GM12801 (cell line): ENCODE results near the gene KLC3.

ENCODE experiments used
- TF ChIP-seq, protein P1 (sequence below): IDR thresholded peaks from one replicate; pipeline ENCODE4 v1.5.1; 2011; ENCODE audit warnings: control low read depth; ENCODE audit not compliant: insufficient read length; ENCODE audit errors: extremely low read depth

KLC3 gene

DNA sequence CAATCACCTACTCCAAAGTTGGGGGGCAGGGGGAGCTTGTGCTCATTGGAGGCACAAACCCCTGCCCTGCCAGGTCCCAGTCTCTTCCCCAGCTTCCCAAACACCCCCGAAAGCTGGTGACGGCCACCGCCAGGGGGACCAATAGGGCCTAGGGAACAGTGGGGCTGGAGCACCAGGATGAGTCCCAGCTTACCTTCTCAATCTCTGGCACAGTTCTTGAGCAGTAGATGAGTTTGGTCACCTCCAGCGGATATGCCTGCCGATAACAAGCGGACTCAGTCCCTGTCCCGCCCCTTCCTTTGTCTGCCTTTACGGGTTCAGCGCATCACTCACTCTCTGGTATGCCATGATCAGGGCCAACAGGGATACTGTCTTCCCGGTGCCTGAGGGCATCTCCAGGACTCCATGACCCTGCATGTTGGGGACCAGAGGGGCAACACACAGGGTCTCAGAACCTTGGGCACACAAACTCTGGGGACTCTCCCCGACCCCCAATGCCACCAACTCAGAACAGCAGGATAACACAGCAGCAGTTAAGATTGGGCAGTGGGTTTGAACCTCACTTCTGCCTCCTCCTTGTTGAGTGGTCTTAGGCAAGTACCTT lies 28.3 kb downstream of the KLC3 start:
- TF ChIP-seq, protein P1, sequence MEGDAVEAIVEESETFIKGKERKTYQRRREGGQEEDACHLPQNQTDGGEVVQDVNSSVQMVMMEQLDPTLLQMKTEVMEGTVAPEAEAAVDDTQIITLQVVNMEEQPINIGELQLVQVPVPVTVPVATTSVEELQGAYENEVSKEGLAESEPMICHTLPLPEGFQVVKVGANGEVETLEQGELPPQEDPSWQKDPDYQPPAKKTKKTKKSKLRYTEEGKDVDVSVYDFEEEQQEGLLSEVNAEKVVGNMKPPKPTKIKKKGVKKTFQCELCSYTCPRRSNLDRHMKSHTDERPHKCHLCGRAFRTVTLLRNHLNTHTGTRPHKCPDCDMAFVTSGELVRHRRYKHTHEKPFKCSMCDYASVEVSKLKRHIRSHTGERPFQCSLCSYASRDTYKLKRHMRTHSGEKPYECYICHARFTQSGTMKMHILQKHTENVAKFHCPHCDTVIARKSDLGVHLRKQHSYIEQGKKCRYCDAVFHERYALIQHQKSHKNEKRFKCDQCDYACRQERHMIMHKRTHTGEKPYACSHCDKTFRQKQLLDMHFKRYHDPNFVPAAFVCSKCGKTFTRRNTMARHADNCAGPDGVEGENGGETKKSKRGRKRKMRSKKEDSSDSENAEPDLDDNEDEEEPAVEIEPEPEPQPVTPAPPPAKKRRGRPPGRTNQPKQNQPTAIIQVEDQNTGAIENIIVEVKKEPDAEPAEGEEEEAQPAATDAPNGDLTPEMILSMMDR, result no peak

DNA sequence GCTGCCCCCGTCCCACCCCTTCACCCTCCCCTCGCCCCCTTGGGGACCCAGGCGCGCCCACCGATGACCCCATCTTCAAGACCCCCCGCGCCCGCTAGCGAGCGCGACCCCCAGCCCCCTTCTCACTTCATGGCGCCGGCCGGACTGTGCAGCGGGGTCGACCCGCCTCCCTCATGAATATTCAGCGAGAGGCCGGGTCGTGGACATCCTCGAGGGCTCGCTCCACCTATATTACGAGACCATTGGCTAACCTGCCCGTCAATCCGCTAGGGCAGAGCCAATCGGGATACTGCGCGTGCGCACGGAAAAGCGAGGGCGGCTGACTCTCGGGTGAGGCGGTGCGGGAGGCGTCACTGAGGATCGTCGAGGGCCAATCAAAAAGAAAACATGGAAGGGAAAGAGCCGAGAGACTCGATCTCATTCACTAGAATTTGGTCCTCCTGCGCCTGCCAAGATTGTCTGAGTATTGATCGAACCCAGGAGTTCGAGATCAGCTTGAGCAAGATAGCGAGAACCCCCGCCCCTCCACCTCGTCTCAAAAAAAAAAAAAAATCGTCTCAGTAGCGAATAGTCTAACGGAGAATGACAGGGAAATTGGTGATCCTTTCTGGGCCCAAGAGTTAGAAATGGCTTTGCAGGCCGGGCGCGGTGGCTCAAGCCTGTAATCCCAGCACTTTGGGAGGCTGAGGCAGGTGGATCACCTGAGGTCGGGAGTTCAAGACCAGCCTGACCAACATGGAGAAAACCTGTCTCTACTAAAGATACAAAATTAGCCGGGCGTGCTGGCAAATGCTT lies 30.1 kb downstream of the KLC3 start, which contains the start of gene ERCC2:
Gene ERCC2, minus strand, starts transcription at position 164 of the 795 bp plus-strand sequence. Its CDS starts 33 bp downstream, at position 131.
- TF ChIP-seq, protein P1, result no peak

DNA sequence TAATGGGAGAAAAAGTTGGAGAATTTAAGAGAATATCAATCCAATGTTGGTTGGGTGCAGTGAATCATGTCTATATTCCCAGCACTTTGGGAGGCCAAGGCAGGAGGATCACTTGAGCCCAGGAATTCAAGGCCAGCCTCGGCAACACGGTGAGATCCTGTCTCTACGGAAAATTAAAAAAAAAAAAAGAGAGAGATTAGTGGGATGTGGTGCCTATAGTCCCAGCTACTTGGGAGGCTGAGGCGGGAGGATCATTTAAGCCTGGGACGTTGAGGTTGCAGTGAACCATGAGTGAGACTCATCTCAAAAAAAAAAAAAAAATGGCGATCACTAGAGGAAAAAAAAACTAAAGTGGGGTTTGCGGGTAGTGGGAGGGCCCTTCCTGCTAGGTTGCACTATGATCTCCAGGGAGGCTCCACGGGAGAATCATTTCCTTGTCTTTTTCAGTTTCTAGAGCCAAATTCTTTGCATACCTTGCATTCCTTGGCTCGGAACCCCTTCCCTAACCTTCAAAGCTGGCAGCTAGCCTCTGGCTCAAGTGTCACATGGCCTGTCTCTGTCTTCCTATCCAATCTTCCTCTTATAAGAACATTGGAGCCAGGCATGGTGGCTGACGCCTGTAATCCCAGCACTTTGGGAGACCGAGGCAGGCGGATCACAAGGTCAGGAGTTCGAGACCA lies 35.6 kb downstream of the KLC3 start:
- TF ChIP-seq, protein P1, result no peak

- TF ChIP-seq, protein P1, result no peak
Measured at GRCh38 chr19:45380107-45380506, 39.6 kb downstream of the KLC3 start.

GRCh38 chr19:45382426-45382825 lies 41.9 kb downstream of the KLC3 start:
- TF ChIP-seq, protein P1, result no peak

GRCh38 chr19:45385392-45386221 lies 45.1 kb downstream of the KLC3 start:
- TF ChIP-seq, protein P1, result no peak
